Keratinocyte (primary cell): Measurements from ENCODE around the gene CIDEC.

ENCODE experiments used
- CTCF ChIP-seq, 3 experiments: IDR thresholded peaks in 1 of 3; conservative IDR thresholded peaks in 1 of 3; optimal IDR thresholded peaks in 1 of 3; 2 replicates in 2 of 3; 3 replicates in 1 of 3; pipeline versions ENCODE3 to v1.5.1; 2011; ENCODE audit warnings: low read length in 3 of 3, mild to moderate bottlenecking in 3 of 3, moderate library complexity in 2 of 3, control low read depth in 1 of 3, inconsistent platforms in 1 of 3; ENCODE audit not compliant: insufficient read depth in 2 of 3; ENCODE audit errors: extremely low read depth in 1 of 3
- EZH2 ChIP-seq: IDR thresholded peaks from one replicate; pipeline ENCODE4 v1.6.1; 2012; ENCODE audit warnings: inconsistent platforms, mild to moderate bottlenecking, low read length, moderate library complexity

GRCh38 chr3:9852528-9852927 is 27.5 kb downstream of the CIDEC start:
- TF ChIP-seq CTCF (optimal IDR thresholded peaks at IDR 0.05 in 1 of 3, IDR thresholded peaks at IDR 0.05 in 1 of 3, conservative IDR thresholded peaks at IDR 0.05 in 1 of 3; ENCODE audit: extremely low read depth in 1 of 3, insufficient read depth in 2 of 3, low read length in 3 of 3) (no peak), EZH2 (no peak)
